ENCODE results near the gene RBKS.

RBKS gene

DNA sequence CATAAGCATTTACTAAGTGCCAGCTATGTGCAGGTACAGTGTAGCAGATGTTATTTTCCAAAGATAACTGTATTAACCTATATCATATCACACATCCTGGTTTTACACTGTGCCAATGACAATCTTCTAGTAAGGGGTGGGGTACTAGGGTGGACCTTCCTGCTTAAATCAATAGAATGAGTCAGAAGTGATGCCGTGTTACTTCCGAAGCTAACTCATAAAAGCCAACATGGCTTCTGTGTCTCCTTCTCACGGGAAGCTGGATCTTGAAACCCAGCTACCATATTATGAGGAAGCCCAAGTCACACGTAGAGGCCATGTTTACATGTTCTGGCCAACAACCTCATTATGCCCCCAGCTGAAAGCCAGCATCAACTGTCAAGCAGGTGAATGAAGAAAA, 59.5 kb downstream of the RBKS start:
- Mint-ChIP-seq H3K9me3 (no peaks in the 10 kb centered on the region), H3K4me3 (no peak overlapping the region), H3K27ac (no peak overlapping the region), H3K27me3 (ENCODE audit: low read depth) (peaks cover 4% of the 10 kb centered on the region), H3K4me1 (no peaks in the 10 kb centered on the region), H3K36me3 (ENCODE audit: low read depth) (peaks cover 13% of the 10 kb centered on the region)
- TF ChIP-seq, protein P1, sequence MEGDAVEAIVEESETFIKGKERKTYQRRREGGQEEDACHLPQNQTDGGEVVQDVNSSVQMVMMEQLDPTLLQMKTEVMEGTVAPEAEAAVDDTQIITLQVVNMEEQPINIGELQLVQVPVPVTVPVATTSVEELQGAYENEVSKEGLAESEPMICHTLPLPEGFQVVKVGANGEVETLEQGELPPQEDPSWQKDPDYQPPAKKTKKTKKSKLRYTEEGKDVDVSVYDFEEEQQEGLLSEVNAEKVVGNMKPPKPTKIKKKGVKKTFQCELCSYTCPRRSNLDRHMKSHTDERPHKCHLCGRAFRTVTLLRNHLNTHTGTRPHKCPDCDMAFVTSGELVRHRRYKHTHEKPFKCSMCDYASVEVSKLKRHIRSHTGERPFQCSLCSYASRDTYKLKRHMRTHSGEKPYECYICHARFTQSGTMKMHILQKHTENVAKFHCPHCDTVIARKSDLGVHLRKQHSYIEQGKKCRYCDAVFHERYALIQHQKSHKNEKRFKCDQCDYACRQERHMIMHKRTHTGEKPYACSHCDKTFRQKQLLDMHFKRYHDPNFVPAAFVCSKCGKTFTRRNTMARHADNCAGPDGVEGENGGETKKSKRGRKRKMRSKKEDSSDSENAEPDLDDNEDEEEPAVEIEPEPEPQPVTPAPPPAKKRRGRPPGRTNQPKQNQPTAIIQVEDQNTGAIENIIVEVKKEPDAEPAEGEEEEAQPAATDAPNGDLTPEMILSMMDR (IDR thresholded peaks at IDR 0.05; ENCODE audit: unreplicated experiment in 3 of 3), result no peak

DNA sequence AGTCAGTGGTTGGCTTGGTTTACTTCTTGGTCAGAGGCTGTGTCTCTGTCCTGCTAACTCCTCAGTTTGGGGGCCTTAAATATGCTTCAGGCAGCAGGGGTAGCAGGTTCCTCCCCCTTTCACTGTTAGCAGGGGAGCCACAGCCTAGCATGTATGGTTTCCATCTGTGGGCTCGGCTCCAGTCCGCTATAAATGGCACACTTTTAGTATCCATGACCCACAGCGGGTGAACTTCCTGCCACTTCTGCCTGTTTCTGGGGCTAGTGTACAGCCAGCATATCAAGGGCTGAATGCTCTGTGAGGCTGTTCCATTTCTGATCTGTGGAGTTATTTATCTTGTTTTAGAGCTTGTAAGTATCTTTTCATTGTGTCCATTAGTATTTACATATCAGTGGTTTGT, 60.4 kb downstream of the RBKS start:
- Mint-ChIP-seq H3K36me3 (ENCODE audit: low read depth) (peaks cover 17% of the 10 kb centered on the region), H3K27me3 (ENCODE audit: low read depth) (peaks cover 4% of the 10 kb centered on the region), H3K4me3 (no peak overlapping the region), H3K27ac (no peak overlapping the region), H3K4me1 (no peaks in the 10 kb centered on the region), H3K9me3 (peaks cover 3% of the 10 kb centered on the region)
- TF ChIP-seq, protein P1 (IDR thresholded peaks at IDR 0.05; ENCODE audit: unreplicated experiment in 3 of 3), result no peak

DNA sequence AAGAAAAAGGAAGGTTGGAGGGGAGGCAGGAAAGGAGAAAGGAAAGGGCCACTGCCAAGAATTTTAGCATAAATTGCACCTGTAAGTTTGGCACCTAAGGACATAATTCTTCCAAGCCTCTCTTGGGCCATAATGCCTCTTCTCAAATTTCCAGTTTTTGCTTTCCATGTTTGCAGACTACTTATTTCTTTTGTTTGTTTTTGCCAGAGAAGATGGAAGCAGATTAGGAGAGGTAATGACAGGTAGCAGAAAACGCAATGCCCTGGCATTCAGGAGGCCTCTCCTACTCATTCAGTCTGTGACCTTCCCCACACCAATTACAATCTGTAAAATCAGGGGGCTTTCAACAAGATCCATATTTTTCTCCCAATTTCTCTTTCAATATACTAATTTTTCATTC, 61.9 kb downstream of the RBKS start:
- Mint-ChIP-seq H3K27ac (no peak overlapping the region), H3K4me3 (no peak overlapping the region), H3K36me3 (ENCODE audit: low read depth) (peaks cover 23% of the 10 kb centered on the region), H3K4me1 (no peaks in the 10 kb centered on the region), H3K27me3 (ENCODE audit: low read depth) (peaks cover 4% of the 10 kb centered on the region), H3K9me3 (peaks cover 7% of the 10 kb centered on the region)
- TF ChIP-seq, protein P1 (IDR thresholded peaks at IDR 0.05; ENCODE audit: unreplicated experiment in 3 of 3), result no peak

DNA sequence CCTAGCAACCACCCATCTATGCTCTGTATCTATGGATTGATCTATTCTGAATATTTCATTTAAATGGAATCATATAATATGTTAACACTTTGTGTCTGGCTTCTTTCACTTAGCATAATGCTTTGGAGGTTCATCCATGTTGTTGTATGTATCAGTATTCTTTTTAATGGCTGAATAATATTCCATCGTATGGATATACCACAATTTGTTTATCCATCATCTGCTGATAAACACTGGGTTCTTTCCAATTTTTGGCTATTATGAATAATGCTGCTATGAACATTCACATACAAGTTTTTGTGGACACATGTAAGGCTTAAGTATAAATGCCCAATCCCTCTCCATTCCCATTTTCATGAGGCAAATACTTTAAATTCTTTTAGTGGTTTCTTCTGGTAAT, 65.8 kb downstream of the RBKS start:
- no peak overlapping the region for H3K27ac Mint-ChIP-seq
- H3K36me3 Mint-ChIP-seq (ENCODE audit: low read depth), result peaks cover 10% of the 10 kb centered on the region
- no peak overlapping the region for H3K4me3 Mint-ChIP-seq
- peaks cover 11% of the 10 kb centered on the region for H3K9me3 Mint-ChIP-seq
- peaks cover 4% of the 10 kb centered on the region for H3K27me3 Mint-ChIP-seq (ENCODE audit: low read depth)
- TF ChIP-seq, protein P1 (IDR thresholded peaks at IDR 0.05; ENCODE audit: unreplicated experiment in 3 of 3), result no peak
- no peaks in the 10 kb centered on the region for H3K4me1 Mint-ChIP-seq

DNA sequence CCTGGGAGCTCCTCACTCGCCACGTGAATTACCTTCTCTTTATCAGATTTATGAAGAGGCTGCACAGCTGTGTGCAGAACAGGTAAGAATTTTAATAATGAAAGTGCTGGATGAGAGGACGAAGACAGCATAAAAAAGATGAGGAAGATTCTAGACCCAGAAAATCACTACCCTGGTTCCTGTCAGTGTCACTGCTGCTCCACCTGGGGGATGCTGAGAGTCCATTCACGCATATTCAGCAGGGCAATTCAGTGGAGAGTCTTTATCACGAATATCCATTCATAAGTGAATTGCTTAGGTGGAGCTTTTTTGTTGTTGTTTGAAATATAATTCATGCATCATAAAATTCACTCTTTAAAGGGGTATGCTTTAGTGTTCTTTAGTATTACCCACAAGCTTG, 66.6 kb downstream of the RBKS start:
- H3K4me1 Mint-ChIP-seq, result no peaks in the 10 kb centered on the region

DNA sequence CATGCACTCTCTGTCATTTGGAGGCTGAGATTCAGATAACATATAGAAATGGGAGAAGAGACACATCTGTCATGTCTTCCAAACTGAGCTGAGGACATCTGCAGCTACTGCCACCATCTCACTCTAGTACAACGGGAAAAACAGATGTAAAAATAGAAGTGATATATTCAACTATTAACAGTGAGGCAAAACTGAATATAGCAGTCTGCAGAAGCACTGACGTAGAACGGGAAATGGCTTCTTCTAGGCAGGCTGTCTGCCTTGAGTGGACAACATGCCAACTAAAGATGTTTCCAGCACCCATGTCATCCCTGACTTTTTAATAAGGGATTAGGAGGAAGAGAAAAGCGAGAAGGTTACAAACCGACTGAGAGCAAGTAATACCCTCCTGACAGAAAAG, 67.1 kb downstream of the RBKS start:
- H3K4me3 Mint-ChIP-seq, result no peak overlapping the region
- no peaks in the 10 kb centered on the region for H3K4me1 Mint-ChIP-seq
- peaks cover 4% of the 10 kb centered on the region for H3K27me3 Mint-ChIP-seq (ENCODE audit: low read depth)
- no peak overlapping the region for H3K27ac Mint-ChIP-seq
- peaks cover 11% of the 10 kb centered on the region for H3K9me3 Mint-ChIP-seq
- TF ChIP-seq, protein P1 (IDR thresholded peaks at IDR 0.05; ENCODE audit: unreplicated experiment in 3 of 3), result no peak
- peaks cover 10% of the 10 kb centered on the region for H3K36me3 Mint-ChIP-seq (ENCODE audit: low read depth)

More for the DNA sequence above, 66.6 kb downstream of the RBKS start:
- H3K27ac Mint-ChIP-seq, result no peak overlapping the region
- H3K4me3 Mint-ChIP-seq, result no peak overlapping the region
- H3K36me3 Mint-ChIP-seq (ENCODE audit: low read depth), result peaks cover 10% of the 10 kb centered on the region
- TF ChIP-seq, protein P1 (IDR thresholded peaks at IDR 0.05; ENCODE audit: unreplicated experiment in 3 of 3), result no peak
- H3K27me3 Mint-ChIP-seq (ENCODE audit: low read depth), result peaks cover 4% of the 10 kb centered on the region
- peaks cover 11% of the 10 kb centered on the region for H3K9me3 Mint-ChIP-seq

Measured in nephron (organoid).